Measurements from ENCODE around the gene BPIFB6. TPM values are rescaled to one million over a fixed set of nuclear protein-coding genes. Genes with fewer than 3 reads are reported as not detected.
"Not testable (repeated sequence)": the region's sequence is repeated elsewhere in the genome, so short reads cannot be mapped to it uniquely, and the experiment has no call there.

The BPIFB6 gene
- total RNA-seq, 1 donor from 2014 or later = not detected

DNA sequence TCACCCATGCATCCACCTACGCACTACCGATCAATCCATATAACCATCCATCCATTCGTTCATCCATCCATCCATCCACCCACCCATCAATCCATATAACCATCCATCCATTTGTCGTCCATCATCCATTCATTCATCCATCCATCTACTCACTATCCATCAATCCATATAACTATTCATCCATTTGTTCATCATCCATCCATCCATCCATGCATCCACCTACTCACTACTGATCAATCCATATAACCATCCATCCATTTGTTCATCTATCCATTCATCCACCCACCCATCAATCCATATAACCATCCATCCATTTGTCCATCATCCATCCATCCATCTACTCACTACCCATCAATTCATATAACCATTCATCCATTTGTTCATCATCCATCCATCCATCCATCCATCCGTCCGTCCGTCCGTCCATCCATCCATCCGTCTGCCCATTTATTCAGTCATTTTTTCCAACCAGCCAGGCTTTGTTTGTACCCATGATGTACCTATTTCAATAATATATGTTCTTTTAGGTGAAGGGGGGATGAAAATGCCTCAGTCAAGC, 6.1 kb upstream of the BPIFB6 start:
- ATAC-seq (ENCODE audit: poor library complexity) (no peak), DNase-seq (no peak)
- intact Hi-C loops (cut with DNase I) = no loop called here

DNA sequence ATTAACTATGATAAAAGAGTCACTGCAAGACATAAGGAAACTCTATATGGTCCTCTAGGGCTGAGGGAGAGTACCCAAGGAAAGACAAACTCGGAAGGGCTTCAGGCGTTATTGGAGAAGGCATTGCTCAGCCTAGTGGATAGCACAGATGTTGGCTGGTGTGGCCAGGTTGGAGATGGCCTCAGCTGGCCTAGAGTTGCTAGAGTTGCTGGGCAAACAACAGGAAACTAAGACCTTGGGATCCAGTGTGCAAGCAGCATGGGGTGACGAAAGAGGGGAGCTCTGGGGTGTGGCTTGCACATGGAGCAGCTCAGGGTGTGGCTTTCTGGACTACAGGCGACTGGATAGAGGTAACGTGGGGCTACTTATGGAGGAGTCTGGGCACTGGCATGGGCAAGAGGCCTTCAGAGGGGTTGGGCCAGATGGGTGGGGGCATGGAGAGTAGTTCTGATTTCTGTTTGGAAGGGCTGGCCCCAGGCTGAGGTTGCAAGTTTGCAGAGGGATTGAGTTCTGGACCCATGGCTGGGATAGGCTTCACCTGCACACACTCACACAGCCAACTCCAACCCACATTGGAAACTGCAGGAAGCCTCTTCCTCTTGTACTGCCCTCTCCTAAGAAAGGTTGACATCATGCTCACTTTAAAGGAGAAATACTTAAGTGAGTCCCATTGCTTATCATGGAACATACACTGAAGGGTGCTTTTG, 5.2 kb upstream of the BPIFB6 start:
- intact Hi-C loops (cut with DNase I) = no loop called here

DNA sequence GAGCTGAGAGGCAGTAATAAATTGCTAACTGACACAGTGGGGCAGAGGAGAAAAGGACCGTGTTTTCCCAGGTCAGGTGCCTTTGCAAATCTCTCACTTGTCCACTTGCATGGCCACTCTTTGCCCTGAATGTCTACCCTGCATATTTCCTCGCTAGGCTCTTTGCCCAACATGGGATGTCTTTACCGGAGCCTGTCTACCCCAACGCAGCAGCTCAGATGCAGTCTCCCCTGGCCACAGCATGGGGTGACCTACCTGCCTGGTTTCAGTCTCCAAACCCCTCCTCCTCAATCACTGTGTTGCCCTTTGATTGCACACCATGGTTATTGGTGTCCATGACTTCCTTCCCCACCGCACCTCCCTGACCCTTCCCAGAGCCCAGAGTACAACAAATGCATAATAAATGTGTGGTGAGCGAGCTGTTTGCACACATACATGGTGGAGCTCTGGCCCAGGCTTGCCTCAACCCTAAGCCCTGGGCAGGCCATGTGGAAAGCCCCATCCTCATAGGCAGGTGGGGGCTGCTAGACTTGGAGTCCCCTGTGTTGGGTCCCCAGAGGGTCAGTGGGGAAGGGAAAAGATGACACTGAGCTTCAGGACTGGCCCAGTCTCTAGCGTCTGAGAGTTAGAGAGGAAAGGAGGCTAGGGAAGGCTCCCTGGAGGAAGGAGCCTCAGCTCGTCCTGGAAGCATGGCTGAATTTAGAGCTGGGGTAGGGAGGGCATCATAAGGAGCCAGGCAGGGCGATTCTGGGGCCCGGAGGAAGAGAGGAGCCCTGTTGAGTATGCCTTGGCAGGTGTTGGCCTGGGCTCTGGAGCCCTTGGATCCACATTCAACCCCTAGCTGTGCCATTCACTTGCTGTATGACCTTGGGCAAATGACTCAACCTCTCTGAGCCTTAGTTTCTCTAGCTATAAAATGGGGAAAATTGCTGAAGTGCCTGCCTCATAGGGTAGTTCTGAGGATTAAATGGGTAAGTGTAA, 4.4 kb upstream of the BPIFB6 start:
- intact Hi-C loops (cut with DNase I) = no loop called here
- DNase-seq (no peak), ATAC-seq (ENCODE audit: poor library complexity) (no peak)

More for the DNA sequence above, 5.2 kb upstream of the BPIFB6 start:
- no peak for ATAC-seq (ENCODE audit: poor library complexity)
- no peak for DNase-seq

DNA sequence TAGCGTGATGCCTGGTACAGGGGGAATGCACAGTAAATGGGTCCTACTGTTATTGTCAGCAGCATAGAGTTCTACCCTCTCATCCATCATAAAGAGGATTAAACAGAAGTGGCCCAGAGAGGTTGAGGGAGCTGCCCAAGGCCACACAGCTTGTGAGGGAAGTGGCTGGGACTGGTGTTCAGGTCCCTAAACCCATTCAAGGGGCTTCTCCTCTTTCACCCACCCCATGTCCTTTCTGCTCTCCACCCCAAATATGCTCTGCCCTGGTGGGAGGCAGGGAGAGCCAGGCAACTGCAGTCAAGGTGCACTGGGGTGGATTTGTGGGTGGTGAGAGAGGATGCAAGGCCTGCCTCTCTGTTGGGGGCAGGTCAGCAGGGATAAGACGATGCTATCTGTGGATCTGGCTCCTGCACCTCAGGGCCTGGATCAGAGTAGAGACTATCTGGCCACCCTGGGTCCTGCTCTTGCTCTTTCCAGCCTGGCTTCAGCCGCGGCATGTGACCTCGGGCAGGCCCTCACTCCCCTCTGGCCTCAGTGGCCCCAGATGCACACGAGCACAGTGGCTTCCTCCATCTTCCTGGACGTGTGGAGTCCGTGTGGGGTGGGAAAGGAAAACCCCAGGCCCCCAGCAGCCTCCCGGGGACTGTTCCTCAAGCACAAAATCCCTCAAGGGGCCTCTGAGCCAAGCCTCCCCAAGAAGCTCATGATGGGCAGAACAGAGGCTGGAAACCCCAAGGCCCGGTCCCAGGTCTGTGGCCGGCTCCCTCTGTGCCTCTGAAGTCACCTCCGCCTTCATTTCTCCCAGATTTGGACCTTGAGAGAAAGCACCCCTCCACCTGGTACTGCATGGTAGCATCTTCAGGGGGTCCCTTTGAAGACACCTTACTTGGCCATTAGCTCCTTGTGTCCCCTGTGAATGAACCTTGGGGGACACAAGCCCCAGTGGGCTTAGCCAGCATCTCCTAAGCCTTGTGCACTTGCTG, 3.4 kb upstream of the BPIFB6 start:
- intact Hi-C loops (cut with DNase I) = no loop called here
- no peak for ATAC-seq (ENCODE audit: poor library complexity)

DNA sequence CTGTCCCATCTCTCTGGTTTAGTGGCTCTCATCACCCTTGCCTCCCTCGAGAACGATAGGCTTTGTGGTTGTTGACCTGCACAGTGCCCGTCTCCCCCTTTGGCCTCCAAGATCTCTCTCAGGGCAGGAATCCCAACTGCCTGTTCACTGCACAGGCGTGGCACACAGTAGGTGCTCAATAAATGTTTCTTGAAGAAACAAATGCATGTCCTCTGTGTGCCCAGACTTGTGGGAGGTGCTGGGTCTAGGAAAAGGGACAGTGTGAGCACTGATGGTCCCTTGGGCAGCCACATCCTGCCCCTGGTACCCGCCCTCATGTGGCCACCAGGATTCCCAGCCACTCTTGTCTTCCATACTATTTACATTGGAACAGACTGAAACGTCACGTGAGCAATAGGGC, 2.6 kb upstream of the BPIFB6 start:
- DNase-seq (no peak), ATAC-seq (ENCODE audit: poor library complexity) (no peak)
- intact Hi-C loops (cut with DNase I) = no loop called here

More for the DNA sequence above, 3.4 kb upstream of the BPIFB6 start:
- DNase-seq = no peak

DNA sequence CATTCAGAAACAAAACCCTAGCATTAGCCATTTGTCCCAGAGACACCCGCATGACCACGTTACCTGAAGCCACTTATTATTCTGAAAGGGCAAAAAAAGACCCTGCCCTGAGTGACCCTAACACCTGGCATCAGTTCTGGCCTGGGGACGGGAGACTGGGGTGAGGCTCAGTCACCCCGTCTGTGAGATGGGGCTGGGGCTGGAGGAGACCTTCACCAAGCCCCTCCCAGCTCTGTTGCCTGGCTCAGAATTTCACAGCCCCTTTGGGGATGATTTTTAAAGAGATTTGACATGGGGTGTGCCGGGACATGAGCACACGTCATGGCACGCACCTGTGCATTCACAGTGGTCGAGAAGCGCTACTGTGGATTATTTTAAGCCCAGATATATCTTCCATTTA, 1.4 kb upstream of the BPIFB6 start:
- intact Hi-C loops (cut with DNase I) = no loop called here
- DNase-seq (no peak), ATAC-seq (ENCODE audit: poor library complexity) (no peak)

DNA sequence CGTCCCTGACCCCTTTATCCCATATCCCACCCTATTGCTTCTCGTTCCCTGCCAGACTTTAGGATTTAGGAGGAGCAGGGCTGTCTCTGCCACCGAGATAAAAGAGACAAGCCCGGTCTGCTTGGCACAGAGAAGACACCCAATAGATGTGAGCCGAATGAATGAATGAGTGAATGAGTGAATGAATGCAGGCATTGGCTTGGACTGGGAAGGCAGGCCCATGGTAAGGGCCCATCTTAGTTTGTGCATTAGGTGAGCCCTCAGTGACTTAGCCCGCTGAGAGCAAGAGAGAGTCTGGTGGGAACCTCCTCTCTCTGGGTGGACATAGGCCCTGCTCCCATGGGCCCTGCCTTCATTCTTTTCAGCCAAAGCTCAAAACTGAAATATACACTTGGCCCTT, 879 bp upstream of the BPIFB6 start:
- intact Hi-C loops (cut with DNase I) = no loop called here
- no peak for DNase-seq
- ATAC-seq (ENCODE audit: poor library complexity) = no peak

DNA sequence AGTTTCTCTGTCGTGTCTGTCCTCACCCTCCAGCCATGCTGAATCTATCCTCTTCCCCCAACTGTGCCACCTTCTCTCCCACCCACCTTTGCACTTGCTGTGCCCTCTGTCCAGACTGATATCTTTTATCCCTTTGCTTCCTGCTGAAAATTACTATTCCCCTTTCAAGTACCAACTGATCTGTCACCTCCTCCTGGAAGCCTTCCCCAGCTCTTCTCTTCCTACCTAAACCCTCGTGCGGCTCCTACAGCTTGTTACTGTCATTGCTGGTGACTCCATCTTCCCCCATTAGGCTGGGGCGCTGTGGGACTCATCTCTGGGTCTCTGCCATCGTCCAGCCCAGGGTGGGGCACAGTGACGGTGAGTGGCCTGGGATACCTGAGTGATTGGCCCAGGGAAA, 1.1 kb downstream of the BPIFB6 start:
- intact Hi-C loops (cut with DNase I) = no loop called here
- no peak for DNase-seq
- ATAC-seq (ENCODE audit: poor library complexity) = no peak

DNA sequence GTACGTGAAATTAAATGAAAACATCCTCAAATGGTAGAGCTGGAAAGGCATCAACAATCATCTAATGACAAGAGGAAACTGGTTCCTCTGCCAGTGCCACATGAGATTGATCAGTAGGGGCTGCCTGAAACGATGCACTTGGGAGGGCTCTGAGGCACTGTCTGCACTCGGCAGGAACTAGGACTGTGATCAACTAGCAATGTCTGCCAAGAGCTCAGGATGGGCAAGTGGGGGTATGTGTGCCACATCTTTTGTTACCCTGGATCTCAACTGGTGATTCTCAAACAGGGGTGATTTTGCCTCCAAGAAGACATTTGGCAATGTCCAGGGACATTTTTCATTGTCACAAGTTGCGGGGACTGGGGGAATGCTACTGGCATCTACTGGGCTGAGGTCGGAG, 1.9 kb downstream of the BPIFB6 start:
- DNase-seq = no peak
- intact Hi-C loops (cut with DNase I) = no loop called here
- no peak for ATAC-seq (ENCODE audit: poor library complexity)

DNA sequence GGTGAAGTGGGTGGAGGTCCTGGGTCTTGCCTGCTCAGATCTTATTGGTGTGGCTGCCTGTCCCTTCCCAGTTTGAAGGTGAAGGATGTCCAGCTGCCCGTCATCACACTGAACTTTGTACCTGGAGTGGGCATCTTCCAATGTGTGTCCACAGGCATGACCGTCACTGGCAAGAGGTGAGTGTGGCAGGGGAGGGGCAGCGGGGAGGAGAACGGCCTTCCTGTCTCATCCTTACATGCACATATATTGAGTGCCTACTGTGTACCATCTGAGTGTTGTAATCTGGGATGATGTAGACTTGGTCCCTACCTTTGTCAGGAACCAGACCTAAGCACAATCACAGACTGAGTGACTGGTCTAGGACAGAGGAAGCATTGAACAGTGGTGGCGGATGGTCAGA, 2.7 kb downstream of the BPIFB6 start:
- DNase-seq (no peak), ATAC-seq (ENCODE audit: poor library complexity) (no peak)
- intact Hi-C loops (cut with DNase I) = no loop called here

DNA sequence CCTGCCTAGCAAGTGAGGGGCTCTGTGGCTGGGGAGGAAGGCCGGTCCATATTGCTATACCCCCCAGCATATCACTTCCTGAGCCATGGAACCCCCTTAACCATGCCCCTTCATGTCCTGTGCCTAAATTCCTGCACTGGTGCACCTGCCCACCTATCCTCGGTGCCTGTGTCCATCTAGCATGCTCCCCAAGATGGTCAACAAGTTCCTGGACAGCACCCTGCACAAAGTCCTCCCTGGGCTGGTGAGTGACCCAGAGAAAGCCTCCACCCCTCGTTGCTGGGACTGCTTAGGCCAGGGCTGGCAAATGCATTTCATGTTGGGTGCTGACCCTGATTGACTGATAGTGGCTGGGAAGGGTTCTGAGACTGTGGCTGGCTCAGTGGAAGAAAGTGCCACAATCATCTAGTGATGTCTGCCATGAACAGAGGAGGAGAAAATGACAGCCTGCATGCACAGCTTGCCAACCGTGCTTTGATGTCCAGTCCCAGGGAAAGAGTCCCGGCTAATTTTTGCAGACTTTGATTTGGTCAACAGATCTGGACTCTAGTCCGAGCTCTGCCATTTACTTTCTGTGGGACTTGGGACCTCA, 3.5 kb downstream of the BPIFB6 start:
- intact Hi-C loops (cut with DNase I) = no loop called here
- ATAC-seq (ENCODE audit: poor library complexity) (no peak), DNase-seq (no peak)

DNA sequence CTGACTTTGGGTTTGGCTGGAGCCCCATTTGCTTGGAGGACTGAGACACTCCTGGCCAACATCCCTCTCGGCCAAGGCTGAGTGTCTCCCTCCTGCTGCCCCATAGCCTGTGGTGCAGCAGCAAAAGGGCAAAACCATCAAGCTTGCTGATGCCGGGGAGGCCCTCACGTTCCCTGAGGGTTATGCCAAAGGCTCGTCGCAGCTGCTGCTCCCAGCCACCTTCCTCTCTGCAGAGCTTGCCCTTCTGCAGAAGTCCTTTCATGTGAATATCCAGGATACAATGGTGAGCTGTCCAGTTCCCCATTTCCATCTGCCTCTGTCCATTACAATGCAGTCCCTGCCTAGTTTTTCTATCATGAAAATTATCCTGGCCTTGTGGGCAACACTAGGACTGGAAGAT, 6.0 kb downstream of the BPIFB6 start:
- ATAC-seq (ENCODE audit: poor library complexity) = no peak
- intact Hi-C loops (cut with DNase I) = no loop called here
- no peak for DNase-seq

DNA sequence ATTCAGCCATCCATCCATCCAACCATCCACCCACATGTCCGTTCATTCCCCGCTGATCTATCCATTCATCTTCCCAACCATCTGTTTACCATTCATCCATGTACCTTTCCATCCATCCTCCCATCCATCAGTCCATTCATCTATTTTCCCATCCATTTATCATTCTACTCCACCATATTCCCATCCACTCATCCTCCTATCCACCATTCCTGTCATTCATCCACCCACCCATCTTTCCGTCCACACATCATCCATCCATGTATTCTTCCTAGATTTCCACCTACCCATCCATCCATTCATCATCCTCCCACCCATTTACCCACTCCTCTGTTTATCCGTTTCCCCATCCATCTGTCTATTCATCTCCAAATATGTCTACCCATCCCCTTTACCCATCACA, 6.8 kb downstream of the BPIFB6 start:
- no peak for ATAC-seq (ENCODE audit: poor library complexity)
- intact Hi-C loops (cut with DNase I) = no loop called here
- no peak for DNase-seq

DNA sequence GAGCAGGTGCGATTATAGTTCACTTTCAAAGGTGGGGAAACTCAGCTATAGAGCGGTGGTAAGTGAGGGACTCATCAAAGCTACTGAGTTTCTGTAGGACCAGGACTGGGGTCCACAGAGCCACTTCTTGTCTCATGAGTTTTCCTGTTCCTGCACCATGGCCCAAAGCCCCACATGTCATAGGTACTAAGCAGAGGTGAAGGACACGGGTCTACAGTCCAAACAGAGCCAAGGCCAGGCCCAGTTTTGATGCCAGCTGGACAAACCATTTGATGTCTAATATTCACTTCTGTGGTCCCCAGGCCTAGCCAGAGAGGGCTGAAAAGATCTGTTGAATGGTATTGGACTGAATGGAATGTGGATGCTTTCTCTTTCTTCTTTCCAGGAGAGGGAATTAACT, 11.0 kb downstream of the BPIFB6 start:
- intact Hi-C loops (cut with DNase I) = no loop called here
- ATAC-seq (ENCODE audit: poor library complexity) = no peak
- DNase-seq = no peak

DNA sequence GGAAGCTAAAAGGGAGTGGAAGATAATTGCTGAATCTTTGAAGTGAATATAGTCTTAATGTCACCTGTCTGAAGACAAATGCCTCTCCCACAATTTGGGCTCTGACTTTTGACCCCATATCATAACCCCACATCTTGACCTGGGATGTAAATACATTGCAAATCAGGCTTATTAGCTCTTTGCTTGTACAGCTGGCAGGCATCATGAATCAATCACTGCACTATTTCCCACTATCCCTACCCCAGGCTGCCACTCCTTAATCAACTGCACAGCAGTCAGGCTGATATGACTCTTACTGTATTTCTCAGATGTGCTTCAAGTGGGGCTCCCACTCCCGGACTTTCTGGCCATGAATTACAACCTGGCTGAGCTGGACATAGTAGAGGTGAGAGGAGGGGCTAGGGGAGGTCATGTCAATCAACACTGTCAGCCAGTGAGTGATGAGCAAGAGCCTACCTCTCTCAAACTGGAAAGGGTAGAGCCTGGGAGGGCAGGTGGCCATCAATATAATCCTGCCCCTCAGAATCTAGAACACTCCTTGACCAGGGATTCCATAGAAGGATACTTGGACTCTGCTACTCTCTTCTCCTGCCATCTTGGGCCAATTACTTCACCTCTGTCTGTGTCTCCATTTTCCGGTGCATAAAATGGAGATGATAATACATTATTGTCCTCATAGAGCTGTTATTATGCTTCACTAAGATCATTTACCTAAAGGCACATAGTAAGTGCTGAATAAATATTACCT, 11.7 kb downstream of the BPIFB6 start:
- intact Hi-C loops (cut with DNase I) = no loop called here
- ATAC-seq (ENCODE audit: poor library complexity) (no peak), DNase-seq (no peak)

DNA sequence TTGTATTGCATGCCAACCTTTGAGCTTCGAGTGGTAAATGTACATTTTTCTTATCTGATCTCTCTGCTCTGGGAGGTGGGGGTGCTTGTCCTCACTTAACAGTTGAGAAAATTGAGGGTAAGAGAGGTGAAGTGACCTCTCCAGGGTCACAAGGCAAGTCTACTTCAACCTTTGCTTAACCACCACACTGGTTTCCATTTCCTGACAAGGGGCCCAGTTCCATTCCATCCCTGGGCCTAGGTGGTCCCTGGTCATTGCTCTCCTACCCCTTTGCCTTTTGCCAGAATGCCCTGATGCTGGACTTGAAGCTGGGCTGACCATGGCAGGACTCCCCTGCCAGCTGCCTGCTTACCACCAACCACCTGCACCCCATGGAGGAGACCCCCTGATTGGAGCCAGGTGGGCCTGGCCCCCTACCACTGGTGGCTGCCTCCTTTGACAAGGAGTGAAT, 12.3 kb downstream of the BPIFB6 start:
- intact Hi-C loops (cut with DNase I) = no loop called here
- no peak for ATAC-seq (ENCODE audit: poor library complexity)

DNA sequence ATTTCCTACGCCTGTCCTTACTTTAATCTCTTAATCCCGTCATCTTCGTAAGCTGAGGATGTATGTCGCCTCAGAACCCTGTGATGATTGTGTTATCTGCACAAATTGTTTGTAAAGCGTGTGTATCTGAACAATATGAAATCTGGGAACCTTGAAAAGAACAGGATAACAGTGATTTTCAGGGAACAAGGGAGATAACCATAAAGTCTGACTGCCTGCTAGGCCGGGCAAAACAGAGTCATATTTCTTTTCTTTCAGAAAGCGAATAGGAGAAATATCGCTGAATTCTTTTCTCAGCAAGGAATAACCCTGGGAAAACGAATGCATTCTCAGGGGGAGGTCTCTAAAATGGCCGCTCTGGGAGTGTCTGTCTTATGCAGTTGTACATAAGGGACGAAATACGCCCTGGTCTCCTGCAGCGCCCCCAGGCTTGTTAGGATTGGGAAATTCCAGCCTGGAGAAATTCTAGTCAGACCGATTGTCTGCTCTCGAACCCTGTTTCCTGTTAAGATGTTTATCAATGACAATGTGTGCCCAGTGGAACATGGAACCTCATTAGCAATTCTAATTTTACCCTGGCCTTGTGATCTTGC, 13.8 kb downstream of the BPIFB6 start:
- intact Hi-C loops (cut with DNase I) = not testable (repeated sequence)

More for the DNA sequence above, 12.3 kb downstream of the BPIFB6 start:
- DNase-seq = no peak

More for the DNA sequence above, 13.8 kb downstream of the BPIFB6 start:
- not testable (repeated sequence) for DNase-seq; ATAC-seq (ENCODE audit: poor library complexity)
